Measurements from ENCODE around the gene PTPN12.
"Not testable (repeated sequence)": the region's sequence is repeated elsewhere in the genome, so short reads cannot be mapped to it uniquely, and the experiment has no call there.

Gene PTPN12

DNA sequence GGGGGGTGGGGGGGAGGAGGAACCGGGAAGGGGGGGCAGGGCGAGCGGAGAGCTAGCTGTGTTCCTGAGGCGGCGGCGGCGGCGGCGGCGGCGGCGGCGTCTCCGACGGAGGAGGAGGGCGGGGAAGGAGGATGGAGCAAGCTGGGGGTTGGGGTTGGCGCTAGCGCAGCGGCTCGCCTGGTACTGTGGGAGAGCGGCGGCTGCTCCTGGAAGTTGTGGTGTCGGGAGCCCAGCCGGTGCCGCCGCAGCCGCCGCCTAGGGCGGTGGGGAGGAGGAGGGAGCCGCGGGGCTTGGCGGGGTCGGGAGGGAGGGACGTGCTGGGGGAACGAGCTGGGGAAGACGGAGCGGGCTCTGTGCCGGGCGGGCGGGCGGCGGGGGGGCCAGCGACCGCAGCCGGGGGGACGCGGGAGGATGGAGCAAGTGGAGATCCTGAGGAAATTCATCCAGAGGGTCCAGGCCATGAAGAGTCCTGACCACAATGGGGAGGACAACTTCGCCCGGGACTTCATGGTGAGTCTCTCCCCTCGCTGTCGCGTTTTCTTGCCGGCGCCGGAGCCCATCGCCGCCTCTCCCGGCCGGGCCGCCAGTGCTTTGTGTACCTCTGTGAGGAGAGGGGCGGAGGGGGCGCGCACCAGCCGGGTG, at the start of gene PTPN12:
Gene PTPN12 (plus strand): TSS at position 160 of the 642 bp plus-strand sequence. CDS start 252 bp downstream, at position 412.
- DNase-seq (ENCODE audit: low read depth in 2 of 3, low spot score in 1 of 3), result peak; percentile 12 to 37 (median 30)

GRCh38 chr7:77488986-77489385, 48.1 kb upstream of the PTPN12 start:
- DNase-seq (ENCODE audit: low read depth in 2 of 3, low spot score in 1 of 3), result no peak

- DNase-seq (ENCODE audit: low read depth in 2 of 3, low spot score in 1 of 3), result no peak
Measured at GRCh38 chr7:77497079-77497478, 40.0 kb upstream of the PTPN12 start.

DNA sequence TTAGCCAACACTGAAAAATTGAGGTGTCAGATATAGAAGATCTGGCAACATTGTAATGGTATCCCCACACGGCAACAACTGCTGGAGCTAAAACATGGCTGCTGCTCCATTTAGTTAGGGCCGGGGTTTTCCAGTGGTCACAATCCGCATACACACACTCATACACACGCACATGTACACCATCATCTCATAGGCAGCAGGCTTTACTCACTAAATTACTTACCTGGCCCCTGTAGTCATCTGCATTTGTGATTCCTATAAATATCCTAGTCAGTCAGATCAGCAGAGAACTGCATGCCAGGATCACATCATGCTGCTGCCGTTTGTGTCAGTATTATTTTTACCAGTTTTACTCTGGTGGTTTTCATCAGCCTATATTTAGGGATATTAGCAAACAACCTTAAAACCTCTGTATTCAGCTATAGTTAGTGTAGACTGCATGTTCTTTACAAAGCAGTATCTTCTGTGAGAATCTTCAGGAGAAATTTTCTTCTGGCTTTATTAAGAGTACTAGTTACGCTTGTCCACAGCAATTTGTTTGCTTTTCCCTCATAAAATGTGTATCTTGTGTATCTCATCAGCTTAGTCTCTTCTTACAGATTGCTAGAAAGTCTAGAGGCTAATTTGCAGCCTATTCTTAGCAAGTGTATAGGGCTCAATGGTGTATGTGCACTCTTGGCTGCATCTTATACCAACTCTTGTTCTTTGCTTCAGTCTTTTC, 38.3 kb upstream of the PTPN12 start:
- no peak for DNase-seq (ENCODE audit: low read depth in 2 of 3, low spot score in 1 of 3)

DNA sequence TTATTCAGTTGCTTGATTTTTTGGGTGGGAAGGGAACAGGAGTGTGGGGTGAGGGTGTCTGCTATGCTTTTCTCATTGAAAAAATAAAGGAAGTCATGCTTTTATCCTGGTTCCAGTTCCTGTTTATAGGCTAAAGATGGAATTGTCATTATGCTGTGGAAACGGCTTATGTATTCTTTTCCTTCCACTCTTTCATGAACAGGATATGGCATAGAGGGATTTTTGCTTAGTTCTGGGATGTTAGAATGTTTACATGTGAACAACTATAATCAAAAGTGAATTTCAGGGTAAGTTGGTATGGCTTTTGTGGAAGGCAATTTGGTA, 35.9 kb upstream of the PTPN12 start:
- no peak for DNase-seq (ENCODE audit: low read depth in 2 of 3, low spot score in 1 of 3)

DNA sequence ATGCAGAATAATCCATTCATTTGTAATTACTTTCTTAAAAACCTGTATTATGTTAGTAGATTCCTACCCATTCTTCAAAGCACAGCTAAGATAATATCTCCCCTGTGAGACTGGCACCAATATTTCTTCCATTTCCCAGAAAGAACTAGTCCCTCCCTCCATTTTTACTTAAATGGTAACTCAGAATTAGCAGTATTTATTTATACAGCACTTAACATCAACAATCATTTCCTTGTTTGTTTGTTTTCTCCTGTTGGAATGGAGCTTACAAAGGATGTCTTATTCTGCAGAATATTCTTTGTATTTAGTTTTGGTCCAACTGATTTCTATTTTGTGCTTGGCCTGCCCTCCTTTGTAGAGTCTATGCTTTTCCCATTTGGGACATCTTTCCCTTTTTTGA, 32.1 kb upstream of the PTPN12 start:
- no peak for DNase-seq (ENCODE audit: low read depth in 2 of 3, low spot score in 1 of 3)

DNA sequence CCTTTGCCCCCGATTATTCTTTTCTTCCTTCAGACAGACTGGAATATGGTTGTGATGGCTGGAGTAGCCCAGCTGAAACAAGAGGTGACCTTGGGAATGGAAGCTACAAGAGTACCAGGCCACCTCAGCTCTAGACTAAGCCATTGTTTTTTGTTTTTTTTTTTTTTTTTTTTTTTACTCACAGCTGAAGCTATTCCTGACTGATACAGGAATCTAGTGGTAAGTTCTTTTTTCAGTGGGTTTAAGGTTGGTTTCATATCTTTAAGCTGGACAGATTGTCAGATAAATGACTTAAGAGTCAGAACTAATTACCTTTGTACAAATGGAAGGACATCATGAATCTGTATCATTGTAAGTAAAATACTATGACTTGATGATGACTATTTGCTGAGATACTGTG, 30.2 kb upstream of the PTPN12 start:
- no peak for DNase-seq (ENCODE audit: low read depth in 2 of 3, low spot score in 1 of 3)

GRCh38 chr7:77513002-77513670, 24.0 kb upstream of the PTPN12 start:
- not testable (repeated sequence) for DNase-seq (ENCODE audit: low read depth in 2 of 3, low spot score in 1 of 3)

- DNase-seq (ENCODE audit: low read depth in 2 of 3, low spot score in 1 of 3), result no peak
Measured at GRCh38 chr7:77516085-77516484, 21.0 kb upstream of the PTPN12 start.

DNA sequence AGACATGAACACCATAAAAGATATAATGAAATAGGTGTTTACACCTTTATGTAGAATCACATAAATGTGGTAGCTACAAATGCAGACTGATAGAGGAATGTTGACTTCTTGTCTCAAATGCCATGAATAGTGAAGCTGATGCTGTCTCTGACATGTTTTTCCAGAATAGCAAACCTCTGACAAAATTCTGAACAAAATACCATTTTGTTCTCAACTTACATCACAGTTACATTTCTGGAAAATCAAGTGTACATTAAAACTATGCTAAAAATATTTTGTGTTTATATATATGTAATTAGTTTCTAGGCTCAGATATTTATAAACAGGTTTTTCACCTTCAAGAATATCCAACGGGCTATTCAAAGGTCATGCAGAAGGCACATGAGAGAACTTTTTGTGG, 16.8 kb upstream of the PTPN12 start:
- no peak for DNase-seq (ENCODE audit: low read depth in 2 of 3, low spot score in 1 of 3)

DNA sequence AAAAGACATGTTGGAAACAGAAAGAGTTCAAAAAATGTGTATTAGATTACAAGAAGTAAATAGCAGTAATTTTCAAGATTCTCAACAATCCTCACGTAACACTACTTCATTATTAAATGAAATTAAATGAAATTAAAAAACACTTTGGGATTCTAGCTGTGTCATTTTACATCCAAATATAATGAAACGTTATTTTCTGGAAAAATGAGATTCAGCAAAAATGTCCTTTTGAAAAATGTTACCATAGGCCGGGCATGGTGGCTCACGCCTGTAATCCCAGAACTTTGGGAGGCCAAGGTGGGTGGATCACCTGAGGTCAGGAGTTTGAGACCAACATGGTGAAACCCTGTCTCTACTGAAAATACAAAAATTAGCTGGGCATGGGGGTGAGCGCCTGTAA, 15.6 kb upstream of the PTPN12 start:
- DNase-seq (ENCODE audit: low read depth in 2 of 3, low spot score in 1 of 3), result not testable (repeated sequence)

DNA sequence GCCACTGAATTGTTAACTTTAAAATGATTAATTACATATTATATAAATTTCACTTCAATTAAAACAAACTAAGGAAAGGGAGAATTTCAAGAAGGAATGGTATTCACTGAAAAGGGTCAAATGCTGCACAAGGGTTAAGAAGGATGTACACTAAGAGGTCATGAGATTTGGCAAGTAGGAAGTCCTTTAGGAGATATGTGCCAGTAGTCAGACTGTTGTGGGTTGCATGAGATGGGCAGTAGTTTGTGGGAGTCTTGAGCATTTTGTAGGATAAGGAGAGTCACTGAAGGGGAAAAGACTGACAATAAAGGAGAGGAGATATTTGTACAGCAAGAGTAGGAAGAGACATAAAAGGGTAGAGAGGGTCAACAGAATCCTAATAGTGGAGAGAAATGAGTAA, 12.4 kb upstream of the PTPN12 start:
- DNase-seq (ENCODE audit: low read depth in 2 of 3, low spot score in 1 of 3), result no peak

DNA sequence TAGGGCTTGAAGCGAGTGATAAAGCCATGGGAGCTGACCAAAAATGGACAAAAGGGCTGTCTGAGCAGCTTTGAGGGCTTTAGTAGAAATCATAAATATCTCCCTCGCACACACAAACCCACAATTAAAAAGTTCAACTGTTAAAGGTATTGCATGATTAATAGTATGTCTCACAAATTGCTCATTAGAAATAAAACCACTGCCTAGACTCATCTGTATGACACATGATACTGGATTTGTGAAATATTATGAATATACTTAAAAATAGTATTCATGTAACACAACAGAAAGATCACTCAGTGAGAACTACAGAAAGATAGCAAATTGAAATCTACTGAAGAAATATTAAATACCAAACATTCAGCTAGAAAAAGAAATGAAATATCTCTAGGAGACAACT, 11.9 kb upstream of the PTPN12 start:
- DNase-seq (ENCODE audit: low read depth in 2 of 3, low spot score in 1 of 3), result no peak

DNA sequence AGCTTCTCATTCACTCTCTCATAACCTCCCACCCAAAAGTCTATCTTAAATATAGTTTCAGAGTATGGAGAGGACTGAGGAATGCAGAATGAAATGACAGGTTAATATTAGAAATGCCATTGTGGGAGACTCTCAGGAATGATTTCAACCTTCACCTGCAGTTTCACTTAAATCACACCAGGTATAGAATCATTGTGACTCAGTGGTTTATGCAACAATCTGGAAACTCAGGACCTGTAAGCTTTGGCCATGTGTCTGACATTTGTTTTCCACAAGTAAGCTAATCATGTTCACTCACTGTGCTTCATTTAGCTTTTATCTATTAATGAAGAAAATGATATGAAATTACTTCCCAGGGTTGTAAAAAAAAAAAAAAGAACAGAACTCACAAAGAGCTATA, 8.7 kb upstream of the PTPN12 start:
- no peak for DNase-seq (ENCODE audit: low read depth in 2 of 3, low spot score in 1 of 3)

DNA sequence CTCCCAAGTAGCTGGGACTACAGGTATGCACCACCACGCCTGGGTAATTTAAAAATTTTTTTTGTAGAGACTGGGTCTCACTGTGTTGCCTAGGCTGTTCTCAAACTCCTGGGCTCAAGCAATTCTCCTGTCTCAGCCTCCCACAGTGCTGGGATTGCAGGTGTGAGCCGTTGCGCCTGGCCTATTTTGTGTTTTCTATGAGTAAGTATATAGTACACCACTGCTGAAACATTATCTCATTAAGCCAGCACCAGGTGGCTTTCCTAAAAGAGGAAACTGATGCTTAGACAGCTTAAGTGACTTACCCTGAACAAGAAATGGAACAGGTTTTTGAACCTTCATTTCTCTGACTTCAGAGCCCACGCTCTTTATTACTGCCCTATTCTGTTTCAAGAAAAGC, 7.8 kb upstream of the PTPN12 start:
- DNase-seq (ENCODE audit: low read depth in 2 of 3, low spot score in 1 of 3), result no peak

- no peak for DNase-seq (ENCODE audit: low read depth in 2 of 3, low spot score in 1 of 3)
Measured at GRCh38 chr7:77531038-77531437, 6.1 kb upstream of the PTPN12 start.

GRCh38 chr7:77532247-77532646, 4.8 kb upstream of the PTPN12 start:
- no peak for DNase-seq (ENCODE audit: low read depth in 2 of 3, low spot score in 1 of 3)

- DNase-seq (ENCODE audit: low read depth in 2 of 3, low spot score in 1 of 3), result not testable (repeated sequence)
Measured at GRCh38 chr7:77532732-77533131, 4.4 kb upstream of the PTPN12 start.

DNA sequence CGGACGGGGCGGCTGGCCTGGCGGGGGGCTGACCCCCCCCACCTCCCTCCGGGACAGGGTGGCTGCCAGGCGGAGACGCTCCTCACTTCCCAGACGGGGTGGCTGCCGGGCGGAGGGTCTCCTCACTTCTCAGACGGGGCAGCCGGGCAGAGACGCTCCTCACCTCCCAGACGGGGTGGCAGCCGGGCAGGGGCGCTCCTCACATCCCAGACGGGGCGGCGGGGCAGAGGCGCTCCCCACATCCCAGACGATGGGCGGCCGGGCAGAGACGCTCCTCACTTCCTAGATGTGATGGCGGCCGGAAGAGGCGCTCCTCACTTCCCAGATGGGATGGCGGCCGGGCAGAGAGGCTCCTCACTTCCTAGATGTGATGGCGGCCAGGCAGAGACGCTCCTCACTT, 3.0 kb upstream of the PTPN12 start:
- not testable (repeated sequence) for DNase-seq (ENCODE audit: low read depth in 2 of 3, low spot score in 1 of 3)

DNA sequence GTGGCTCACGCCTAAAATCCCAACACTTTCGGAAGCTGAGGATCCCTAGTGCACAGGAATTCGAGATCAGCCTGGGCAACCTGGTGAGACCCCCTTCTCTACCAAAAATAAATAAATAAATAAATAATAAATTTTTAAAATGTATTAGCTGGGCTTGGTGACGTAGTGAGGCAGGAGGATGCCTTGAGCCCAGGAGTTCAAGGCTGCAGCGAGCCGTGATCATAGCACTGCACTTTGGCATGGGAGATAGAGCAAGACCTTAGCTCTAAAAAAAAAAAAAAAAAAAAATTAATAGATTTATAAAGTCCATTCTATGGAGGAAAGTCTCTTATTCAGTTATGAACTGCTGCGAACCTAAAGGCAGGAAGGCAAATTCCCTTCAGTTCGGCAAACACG, 1.1 kb upstream of the PTPN12 start:
- no peak for DNase-seq (ENCODE audit: low read depth in 2 of 3, low spot score in 1 of 3)

DNA sequence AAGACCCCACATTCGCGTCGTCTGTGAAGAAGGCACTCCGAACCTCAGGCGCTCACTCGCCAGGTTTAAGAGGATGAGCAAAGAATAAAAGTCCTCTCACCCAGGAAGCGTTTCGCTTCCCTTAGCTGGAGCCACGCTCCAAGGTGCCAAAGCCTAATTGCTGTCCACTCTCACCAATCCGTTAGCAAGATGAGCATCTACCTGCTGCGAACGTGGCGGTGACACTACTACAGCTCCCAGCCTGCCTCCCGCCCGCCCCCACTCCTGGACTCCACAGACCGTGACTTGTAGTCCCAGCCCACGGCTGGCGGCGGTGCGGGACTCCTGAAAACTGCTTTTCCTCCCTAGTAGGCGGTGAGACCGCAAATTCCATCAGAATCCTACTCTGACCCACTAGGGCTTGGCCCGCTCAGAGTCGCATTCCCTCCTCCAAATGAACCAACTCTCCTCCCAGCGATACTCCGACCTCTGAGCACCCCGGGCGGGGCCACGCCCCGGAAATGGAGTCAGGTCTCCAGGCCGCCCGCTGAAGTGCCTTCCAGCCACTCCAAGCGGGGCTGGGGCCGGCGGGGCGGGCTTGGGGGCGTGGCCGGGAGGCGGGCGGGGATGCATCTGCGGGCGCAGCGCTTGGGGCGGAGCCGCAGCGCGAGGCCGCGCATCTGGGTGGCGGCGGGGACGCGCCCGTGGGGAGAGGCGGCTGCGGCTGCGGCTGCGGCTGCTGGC, 521 bp upstream of the PTPN12 start:
- peak; percentile 93 to 98 (median 95) for DNase-seq (ENCODE audit: low read depth in 2 of 3, low spot score in 1 of 3)

DNA sequence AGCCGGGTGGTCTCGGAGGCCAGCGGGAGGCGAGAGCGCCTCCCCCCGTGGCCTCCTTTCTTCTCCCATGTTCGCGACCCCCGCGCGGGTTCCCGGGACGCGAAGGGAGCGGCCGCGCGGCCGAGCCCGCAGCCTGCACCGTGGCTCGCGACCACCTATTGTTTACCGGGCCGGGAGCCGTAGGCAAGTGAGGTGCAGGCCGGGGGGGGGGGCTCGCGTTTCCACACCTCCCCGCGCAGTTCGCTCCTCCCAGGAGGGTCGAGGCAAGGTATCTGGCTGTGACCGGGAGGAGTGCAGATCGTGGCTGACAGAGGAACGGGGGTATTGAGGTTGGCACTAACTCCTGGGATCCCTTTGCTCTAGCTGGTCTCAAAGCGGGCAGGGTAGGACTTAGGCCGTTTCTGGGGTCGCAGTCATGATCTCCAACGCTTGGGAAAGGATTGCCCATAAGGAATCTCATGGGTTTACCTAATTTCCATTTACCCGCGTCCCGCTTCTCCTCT, 734 bp downstream of the PTPN12 start:
- no peak for DNase-seq (ENCODE audit: low read depth in 2 of 3, low spot score in 1 of 3)

All from stimulated activated CD4-positive, alpha-beta T cell treated with anti-CD3 and anti-CD28 coated beads, Interleukin-12 subunit alpha, Interleukin-12 subunit beta, amount 100 ng/mL, for 48 hours (primary cell).